Activated T-cell treated with anti-CD3 and anti-CD28 coated beads, Interleukin-2, amount 50 U/mL, for 48 hours (primary cell): ENCODE measurements around the gene ZNF302.
"Not testable (repeated sequence)": the region's sequence is repeated elsewhere in the genome, so short reads cannot be mapped to it uniquely, and the experiment has no call there.

Experiments used
- DNase-seq, 2 experiments: peaks; one replicate each; pipeline ENCODE4 v3.0.0-alpha.2; 2020

ZNF302 gene

GRCh38 chr19:34677386-34678084 is at the start of gene ZNF302:
ZNF302 (plus strand) TSS chr19:34677678; CDS start chr19:34678805, 1,127 bp downstream.
- peak; percentile 97 for DNase-seq

GRCh38 chr19:34633802-34634201 is 43.7 kb upstream of the ZNF302 start:
- DNase-seq, result no peak

GRCh38 chr19:34639491-34640085 is 37.9 kb upstream of the ZNF302 start:
- DNase-seq, result peak; percentile 48 to 50

- no peak for DNase-seq
Measured at GRCh38 chr19:34642241-34642640, 35.2 kb upstream of the ZNF302 start.

GRCh38 chr19:34644991-34645461 is 32.5 kb upstream of the ZNF302 start:
- no peak for DNase-seq

GRCh38 chr19:34645551-34645950 is 31.9 kb upstream of the ZNF302 start:
- no peak for DNase-seq

- no peak for DNase-seq
Measured at GRCh38 chr19:34649886-34650543, 27.5 kb upstream of the ZNF302 start.

- DNase-seq, result no peak
Measured at GRCh38 chr19:34651747-34652146, 25.7 kb upstream of the ZNF302 start.

GRCh38 chr19:34654796-34655195 is 22.7 kb upstream of the ZNF302 start:
- DNase-seq, result no peak

GRCh38 chr19:34655651-34656050 is 21.8 kb upstream of the ZNF302 start:
- no peak for DNase-seq

GRCh38 chr19:34661357-34661756 is 16.1 kb upstream of the ZNF302 start:
- DNase-seq, result no peak

GRCh38 chr19:34662919-34663318 is 14.6 kb upstream of the ZNF302 start:
- no peak for DNase-seq

GRCh38 chr19:34664168-34664567 is 13.3 kb upstream of the ZNF302 start:
- no peak for DNase-seq

- no peak for DNase-seq
Measured at GRCh38 chr19:34664870-34665269, 12.6 kb upstream of the ZNF302 start.

GRCh38 chr19:34665275-34665674 is 12.2 kb upstream of the ZNF302 start:
- DNase-seq, result not testable (repeated sequence)

GRCh38 chr19:34666200-34666957 is 11.1 kb upstream of the ZNF302 start:
- DNase-seq, result no peak

GRCh38 chr19:34666958-34667265 is 10.6 kb upstream of the ZNF302 start:
- no peak for DNase-seq

- DNase-seq, result no peak
Measured at GRCh38 chr19:34667349-34668076, 10.0 kb upstream of the ZNF302 start.

- DNase-seq, result not testable (repeated sequence)
Measured at GRCh38 chr19:34668077-34668689, 9.3 kb upstream of the ZNF302 start.

GRCh38 chr19:34668690-34669089 is 8.8 kb upstream of the ZNF302 start:
- DNase-seq, result not testable (repeated sequence)

- DNase-seq, result no peak
Measured at GRCh38 chr19:34669305-34669704, 8.2 kb upstream of the ZNF302 start.

GRCh38 chr19:34671972-34672371 is 5.5 kb upstream of the ZNF302 start:
- DNase-seq, result no peak
